Stomach (tissue), 4 donors: Measurements from ENCODE around the gene SLC66A1.

Source experiments
- EP300 ChIP-seq: sonication (generic); formaldehyde crosslinking; IDR thresholded peaks from one replicate; pipeline ENCODE4 v1.6.1; 2017; ENCODE audit warnings: antibody characterized with exemption
- POLR2A ChIP-seq, 4 donors: fragments of 450-650 bp; IDR thresholded peaks; one replicate each; pipeline ENCODE4 v1.6.1; 2016; ENCODE audit warnings: antibody characterized with exemption in 4 of 4, control low read depth in 2 of 4, mild to moderate bottlenecking in 1 of 4, moderate library complexity in 1 of 4
- POLR2AphosphoS5 ChIP-seq, 3 donors: sonication (generic); formaldehyde crosslinking; IDR thresholded peaks; one replicate each; pipeline ENCODE4 v1.6.1; 2016; ENCODE audit warnings: antibody characterized with exemption in 3 of 3
- TF ChIP-seq, protein P1 (sequence below), 7 experiments: fragments of 450-650 bp in 4 of 7; fragments of 200-600 bp in 3 of 7; sonication (generic) in 3 of 7; IDR thresholded peaks; one replicate each; pipeline ENCODE4 v1.5.1; 2016 to 2019; ENCODE audit warnings: antibody characterized with exemption in 7 of 7, control low read depth in 2 of 7, mild to moderate bottlenecking in 1 of 7

DNA sequence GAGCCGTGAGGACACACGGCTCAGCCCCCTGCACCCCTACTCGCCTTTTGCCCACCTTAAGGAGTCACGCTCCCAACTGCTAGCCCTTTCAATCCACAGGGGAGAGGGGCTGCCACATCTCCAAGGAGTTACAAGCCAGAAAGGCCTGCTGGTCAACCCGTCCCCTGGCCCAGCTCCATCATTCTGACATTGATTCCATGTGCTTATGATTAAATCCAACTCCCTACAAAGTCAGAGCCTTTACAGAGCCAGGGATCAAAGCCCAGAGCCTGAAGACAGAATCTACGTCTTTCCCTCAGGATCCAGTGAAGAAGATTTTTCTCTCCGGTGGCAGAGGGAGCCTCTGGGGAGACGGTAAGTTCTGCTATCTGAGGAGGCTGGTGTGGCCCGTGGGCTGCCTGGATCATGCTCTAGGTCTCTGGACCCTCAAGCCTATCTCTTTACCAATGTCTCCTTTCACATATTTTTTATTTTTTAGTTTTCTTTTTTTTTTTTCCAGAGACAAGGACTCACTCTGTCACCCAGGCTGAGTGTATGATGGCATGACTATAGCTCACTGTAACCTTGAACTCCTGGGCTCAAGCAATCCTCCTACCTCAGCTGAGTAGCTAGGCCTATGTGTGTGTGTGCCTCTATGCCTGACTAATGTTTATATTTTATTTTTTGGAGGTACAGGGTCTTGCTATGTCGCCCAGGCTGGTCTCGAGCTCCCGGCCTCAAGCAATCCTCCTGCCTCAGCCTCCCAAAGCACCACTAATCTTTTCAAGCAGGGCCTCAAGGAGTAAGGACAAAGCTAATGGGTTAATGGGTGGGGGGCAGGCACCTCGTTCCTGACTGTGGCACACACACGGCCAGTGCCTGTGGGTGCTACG lies 61.3 kb downstream of the SLC66A1 start:
- TF ChIP-seq, protein P1, sequence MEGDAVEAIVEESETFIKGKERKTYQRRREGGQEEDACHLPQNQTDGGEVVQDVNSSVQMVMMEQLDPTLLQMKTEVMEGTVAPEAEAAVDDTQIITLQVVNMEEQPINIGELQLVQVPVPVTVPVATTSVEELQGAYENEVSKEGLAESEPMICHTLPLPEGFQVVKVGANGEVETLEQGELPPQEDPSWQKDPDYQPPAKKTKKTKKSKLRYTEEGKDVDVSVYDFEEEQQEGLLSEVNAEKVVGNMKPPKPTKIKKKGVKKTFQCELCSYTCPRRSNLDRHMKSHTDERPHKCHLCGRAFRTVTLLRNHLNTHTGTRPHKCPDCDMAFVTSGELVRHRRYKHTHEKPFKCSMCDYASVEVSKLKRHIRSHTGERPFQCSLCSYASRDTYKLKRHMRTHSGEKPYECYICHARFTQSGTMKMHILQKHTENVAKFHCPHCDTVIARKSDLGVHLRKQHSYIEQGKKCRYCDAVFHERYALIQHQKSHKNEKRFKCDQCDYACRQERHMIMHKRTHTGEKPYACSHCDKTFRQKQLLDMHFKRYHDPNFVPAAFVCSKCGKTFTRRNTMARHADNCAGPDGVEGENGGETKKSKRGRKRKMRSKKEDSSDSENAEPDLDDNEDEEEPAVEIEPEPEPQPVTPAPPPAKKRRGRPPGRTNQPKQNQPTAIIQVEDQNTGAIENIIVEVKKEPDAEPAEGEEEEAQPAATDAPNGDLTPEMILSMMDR (IDR thresholded peaks at IDR 0.05), result no peak
- no peak for TF ChIP-seq POLR2A (IDR thresholded peaks at IDR 0.05)
- TF ChIP-seq POLR2AphosphoS5 (IDR thresholded peaks at IDR 0.05), result no peak
- TF ChIP-seq EP300, result no peak
